Spleen (tissue), 7 donors: ENCODE measurements around the gene GPX7.

ENCODE experiments used
- POLR2AphosphoS5 ChIP-seq, 3 donors: sonication (generic); formaldehyde crosslinking; IDR thresholded peaks; one replicate each; pipeline ENCODE4 v1.5.1; 2017; ENCODE audit warnings: antibody characterized with exemption in 3 of 3
- TF ChIP-seq, protein P1 (sequence below), 11 experiments: fragments of 200-600 bp in 7 of 11; fragments of 450-650 bp in 4 of 11; sonication (generic) in 4 of 11; IDR thresholded peaks in 8 of 11; conservative IDR thresholded peaks in 3 of 11; 1 replicate in 7 of 11; 2 replicates in 4 of 11; pipeline versions ENCODE4 v1.4.0 to v1.8.0; 2016 to 2021; ENCODE audit warnings: antibody characterized with exemption in 11 of 11, inconsistent platforms in 4 of 11, mild to moderate bottlenecking in 1 of 11
- donor health status: DM: no; HTN: no; CAD: no; lungs with moderate emphysema.
- donor health status: DM: no; HTN: no; CAD: no.
- donor health status: DM: no; HTN: no; CAD: no.

DNA sequence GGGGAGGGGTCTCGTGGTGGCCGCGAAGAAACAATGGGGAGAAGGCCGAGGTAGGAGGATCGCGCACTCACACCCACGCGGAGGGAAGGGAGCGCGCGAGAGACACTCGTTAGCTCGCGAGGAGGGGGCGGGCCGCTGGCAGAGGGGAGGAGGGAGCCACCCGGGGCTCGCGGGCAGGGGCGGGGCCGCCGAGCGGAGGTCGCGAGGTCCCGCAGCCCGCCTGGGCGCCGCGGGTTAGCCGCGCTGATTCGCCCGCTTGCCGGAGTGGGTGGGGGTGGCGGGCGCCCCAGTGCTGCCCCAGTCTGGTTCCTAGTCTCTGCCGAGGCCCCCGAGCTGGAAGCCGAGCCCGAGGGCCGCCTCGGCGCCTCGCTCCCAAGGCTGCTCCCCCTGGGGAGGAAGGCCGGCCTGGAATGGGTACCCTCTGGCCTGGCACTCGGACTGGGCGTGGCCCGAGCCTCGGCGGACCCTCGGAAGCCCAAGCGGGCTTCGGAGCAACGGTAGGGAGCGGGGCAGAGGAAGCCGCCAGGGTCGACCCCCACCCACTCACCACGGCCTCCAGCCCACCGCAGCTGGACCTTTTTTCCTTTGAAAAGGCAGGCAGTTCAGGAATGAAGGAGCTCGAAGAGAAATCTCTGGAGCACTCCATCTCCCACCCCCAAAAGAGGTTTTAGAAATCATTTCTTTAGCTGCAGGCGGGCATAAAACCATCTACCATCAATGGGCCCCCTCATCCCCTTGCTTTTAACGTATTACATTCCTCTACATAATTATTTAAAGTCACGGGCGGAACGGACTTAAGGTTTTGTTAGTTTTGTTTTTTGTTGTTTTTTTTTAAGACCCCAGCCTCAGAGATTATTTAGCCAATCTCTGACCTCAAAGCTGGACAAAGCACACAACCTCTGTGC, 48.6 kb upstream of the GPX7 start:
- peak; percentile 76 to 81 (median 80) for TF ChIP-seq POLR2AphosphoS5 (IDR thresholded peaks at IDR 0.05)
- TF ChIP-seq, protein P1, sequence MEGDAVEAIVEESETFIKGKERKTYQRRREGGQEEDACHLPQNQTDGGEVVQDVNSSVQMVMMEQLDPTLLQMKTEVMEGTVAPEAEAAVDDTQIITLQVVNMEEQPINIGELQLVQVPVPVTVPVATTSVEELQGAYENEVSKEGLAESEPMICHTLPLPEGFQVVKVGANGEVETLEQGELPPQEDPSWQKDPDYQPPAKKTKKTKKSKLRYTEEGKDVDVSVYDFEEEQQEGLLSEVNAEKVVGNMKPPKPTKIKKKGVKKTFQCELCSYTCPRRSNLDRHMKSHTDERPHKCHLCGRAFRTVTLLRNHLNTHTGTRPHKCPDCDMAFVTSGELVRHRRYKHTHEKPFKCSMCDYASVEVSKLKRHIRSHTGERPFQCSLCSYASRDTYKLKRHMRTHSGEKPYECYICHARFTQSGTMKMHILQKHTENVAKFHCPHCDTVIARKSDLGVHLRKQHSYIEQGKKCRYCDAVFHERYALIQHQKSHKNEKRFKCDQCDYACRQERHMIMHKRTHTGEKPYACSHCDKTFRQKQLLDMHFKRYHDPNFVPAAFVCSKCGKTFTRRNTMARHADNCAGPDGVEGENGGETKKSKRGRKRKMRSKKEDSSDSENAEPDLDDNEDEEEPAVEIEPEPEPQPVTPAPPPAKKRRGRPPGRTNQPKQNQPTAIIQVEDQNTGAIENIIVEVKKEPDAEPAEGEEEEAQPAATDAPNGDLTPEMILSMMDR (IDR thresholded peaks at IDR 0.05 in 8 of 11, conservative IDR thresholded peaks at IDR 0.05 in 3 of 11) = peak in 1 of 11 experiments; percentile 15
